Upper lobe of left lung (tissue), 4 donors: Measurements from ENCODE around the gene GRID1.

Experiments used
- CTCF ChIP-seq, 6 experiments: fragments of 450-650 bp in 4 of 6; fragments of 200-600 bp in 2 of 6; sonication (generic) in 2 of 6; IDR thresholded peaks; one replicate each; pipeline ENCODE4 v1.5.1; 2016 to 2019; ENCODE audit warnings: antibody characterized with exemption in 6 of 6
- EP300 ChIP-seq, 4 donors: sonication (generic); formaldehyde crosslinking; IDR thresholded peaks; one replicate each; pipeline ENCODE4 v1.5.1; 2017; ENCODE audit warnings: antibody characterized with exemption in 4 of 4, control low read depth in 2 of 4
- POLR2A ChIP-seq, 4 donors: fragments of 450-650 bp; IDR thresholded peaks; one replicate each; pipeline ENCODE4 v1.5.1; 2016 to 2017; ENCODE audit warnings: antibody characterized with exemption in 4 of 4, mild to moderate bottlenecking in 2 of 4
- POLR2AphosphoS5 ChIP-seq, 2 donors: sonication (generic); formaldehyde crosslinking; IDR thresholded peaks; one replicate each; pipeline ENCODE4 v1.5.1; 2017; ENCODE audit warnings: antibody characterized with exemption in 2 of 2

- TF ChIP-seq CTCF (IDR thresholded peaks at IDR 0.05) (no peak), POLR2A (IDR thresholded peaks at IDR 0.05) (no peak), EP300 (IDR thresholded peaks at IDR 0.05) (no peak), POLR2AphosphoS5 (IDR thresholded peaks at IDR 0.05) (no peak)
Measured at GRCh38 chr10:86289577-86289868, 77.1 kb downstream of the GRID1 start.
